ENCODE data around the gene TAOK1.

Gene TAOK1

GRCh38 chr17:29596811-29597210 is 206.6 kb downstream of the TAOK1 start:
- DNase-seq: no peak

DNA sequence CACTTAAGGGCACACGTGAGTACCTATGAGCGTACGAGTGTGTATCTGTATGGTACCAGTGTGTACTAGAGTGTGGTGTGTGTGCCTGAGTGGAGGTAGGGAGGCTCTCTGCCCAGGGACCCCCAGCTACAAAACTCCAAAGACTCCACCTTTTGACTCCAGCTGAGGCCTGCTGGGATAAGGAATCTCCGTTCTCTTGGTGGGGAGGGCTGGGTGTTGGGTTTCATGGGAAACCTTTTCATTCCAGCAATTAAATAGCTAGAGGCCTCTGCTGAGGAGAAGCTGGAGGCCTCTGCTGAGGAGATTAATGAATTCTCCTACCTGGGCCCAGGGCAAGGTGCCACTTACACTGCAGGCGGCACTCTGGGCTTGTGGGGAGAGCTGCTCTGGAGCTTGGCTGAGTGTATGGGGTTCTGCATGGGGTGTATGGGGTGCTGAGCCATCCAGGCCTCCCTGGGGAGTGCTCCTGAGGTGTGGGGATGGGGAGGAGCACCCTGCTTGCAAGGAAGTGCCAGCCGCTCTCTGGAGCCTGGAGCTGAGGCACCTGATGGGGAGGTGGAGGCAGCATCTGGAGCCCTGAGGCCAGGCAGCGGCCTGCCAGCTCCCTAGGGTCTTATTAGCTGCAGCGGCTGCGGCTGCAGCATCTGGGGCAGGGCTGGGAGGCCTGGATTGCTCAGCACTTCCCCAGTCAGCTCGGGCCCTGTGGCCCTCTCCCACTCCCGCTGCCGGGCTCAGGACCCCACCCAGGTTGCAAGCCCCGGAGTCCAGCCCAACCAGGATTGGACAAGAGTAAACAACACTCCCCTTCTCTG is 207.4 kb downstream of the TAOK1 start:
- no peak for DNase-seq
